Head of caudate nucleus (tissue), 42 donors: Measurements from ENCODE around the gene BTBD19.
A peak's percentile ranks its signal among the peaks of the same experiment; 100 is the strongest.
"Not testable (repeated sequence)": the region's sequence is repeated elsewhere in the genome, so short reads cannot be mapped to it uniquely, and the experiment has no call there.

ENCODE experiments used
- DNase-seq, 42 donors: peaks; one replicate each; pipeline versions ENCODE4 v3.0.0 to v3.0.0-alpha.2; 2020 to 2021; ENCODE audit warnings: mixed read lengths in 7 of 42
- intact Hi-C: fragments of 100-400 bp; cut with DNase I; formaldehyde crosslinking; loops from one replicate; pipeline ENCODE4 v1.15.0; 2022

The BTBD19 gene

DNA sequence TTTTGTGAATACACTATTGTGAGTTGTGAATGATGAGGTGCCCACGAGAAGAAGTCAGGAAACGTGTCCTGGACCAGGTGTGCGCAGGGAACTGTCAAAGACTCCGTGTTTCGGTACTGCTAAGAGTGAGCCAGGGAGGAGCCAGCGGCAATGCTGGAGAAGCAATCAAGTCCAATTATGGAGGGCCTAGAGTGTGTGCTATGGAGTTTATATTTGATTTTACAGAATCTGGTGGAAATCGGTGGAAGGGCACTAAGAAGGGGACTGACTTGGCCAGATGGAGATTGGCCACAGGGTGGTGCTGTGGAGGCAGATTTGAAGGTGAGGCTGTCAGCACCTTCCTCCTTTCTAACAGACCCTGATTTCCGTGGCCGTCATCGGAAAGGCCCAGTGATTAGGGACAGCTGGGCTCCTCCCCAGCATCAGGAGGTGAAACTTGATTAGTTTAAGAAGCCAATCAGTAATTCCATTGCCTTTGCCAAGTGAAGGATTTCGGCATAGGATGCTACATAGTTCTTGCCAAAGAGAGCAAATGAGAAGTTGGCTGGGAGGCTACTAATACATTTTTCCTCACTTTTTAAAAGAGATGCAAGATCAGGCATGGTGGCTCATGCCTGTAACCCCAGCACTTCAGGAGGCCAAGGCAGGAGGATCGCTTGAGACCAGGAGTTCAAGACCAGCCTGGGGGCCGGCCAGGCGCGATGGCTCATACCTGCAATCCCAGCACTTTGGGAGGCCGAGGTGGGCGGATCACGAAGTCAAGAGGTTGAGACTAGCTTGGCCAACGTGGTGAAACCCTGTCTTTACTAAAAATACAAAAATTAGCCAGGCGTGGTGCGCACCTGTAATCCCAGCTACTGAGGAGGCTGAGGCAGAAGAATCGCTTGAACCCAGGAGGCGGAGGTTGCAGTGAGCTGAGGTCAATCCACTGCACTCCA is 27.7 kb downstream of the BTBD19 start:
- DNase-seq: peak; percentile 68 to 94 (median 88)
- intact Hi-C loops: loop anchor here (10.0 kb wide), 2 partner anchors 169 to 469 kb away; no protein-coding TSS in a partner anchor

GRCh38 chr1:44838294-44838693 is 30.0 kb downstream of the BTBD19 start:
- intact Hi-C loops: loop anchor here (10.0 kb wide), 2 partner anchors 167 to 467 kb away; no protein-coding TSS in a partner anchor
- not testable (repeated sequence) for DNase-seq

GRCh38 chr1:44839576-44839975 is 31.3 kb downstream of the BTBD19 start:
- DNase-seq: no peak
- intact Hi-C loops: loop anchor here (10.0 kb wide), 2 partner anchors 165 to 465 kb away; no protein-coding TSS in a partner anchor

DNA sequence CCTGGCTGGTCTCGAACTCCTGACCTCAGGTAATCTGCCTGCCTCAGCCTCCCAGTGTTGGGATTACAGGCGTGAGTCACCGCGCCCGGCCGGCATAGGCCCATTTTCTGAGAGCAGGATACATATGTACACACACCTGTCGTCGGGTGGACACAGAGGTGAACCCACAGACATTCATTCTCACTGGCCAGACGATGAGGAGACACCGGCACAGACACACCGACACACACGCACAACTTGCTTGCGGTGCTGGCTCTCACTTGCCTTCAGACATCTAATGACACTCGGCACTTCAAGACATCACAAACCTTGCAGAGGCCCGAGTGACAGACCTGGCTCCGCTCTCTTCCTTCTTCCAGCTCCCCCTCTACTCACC is 34.2 kb downstream of the BTBD19 start:
- DNase-seq: peak in 19 of 42 donors; percentile 12 to 51 (median 26)

GRCh38 chr1:44842862-44843655 is 34.7 kb downstream of the BTBD19 start, which contains the start of gene PTCH2:
Gene PTCH2, minus strand, starts transcription at chr1:44843253. Its CDS starts 321 bp downstream, at chr1:44842932.
- peak; percentile 21 to 82 (median 64) for DNase-seq
- intact Hi-C loops: no loop called here

More for the DNA sequence above, 34.2 kb downstream of the BTBD19 start:
- intact Hi-C loops: no loop called here

- no peak for DNase-seq
- intact Hi-C loops: no loop called here
These were observed 38.7 kb downstream of the BTBD19 start for GRCh38 chr1:44846985-44847384.

GRCh38 chr1:44847845-44848244 is 39.5 kb downstream of the BTBD19 start:
- intact Hi-C loops: no loop called here

GRCh38 chr1:44848456-44849181 is 40.3 kb downstream of the BTBD19 start:
- intact Hi-C loops: no loop called here

More at GRCh38 chr1:44847845-44848244, 39.5 kb downstream of the BTBD19 start:
- no peak for DNase-seq

GRCh38 chr1:44849575-44850132 is 41.3 kb downstream of the BTBD19 start:
- DNase-seq: no peak
- intact Hi-C loops: no loop called here

More at GRCh38 chr1:44848456-44849181, 40.3 kb downstream of the BTBD19 start:
- peak in 39 of 42 donors; percentile 29 to 80 (median 54) for DNase-seq

DNA sequence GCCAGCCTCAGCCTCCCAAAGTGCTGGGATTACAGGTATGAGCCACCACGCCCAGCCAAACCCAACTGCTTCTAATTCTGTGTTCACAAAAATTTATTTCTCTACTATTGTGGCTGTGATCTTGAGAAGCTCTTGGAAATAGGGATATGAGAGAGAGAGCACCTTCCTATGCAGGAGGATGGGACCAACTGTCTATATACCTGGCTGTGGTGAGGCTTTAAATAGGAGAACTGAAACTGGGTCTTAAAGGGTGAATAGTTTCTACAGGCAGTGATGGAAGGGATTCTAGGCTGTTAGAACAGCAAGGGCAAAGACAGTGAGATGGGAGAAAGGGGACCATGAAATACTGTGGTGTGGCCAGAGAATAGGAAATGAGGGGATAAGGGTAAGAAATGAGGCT is 43.0 kb downstream of the BTBD19 start:
- DNase-seq: no peak
- intact Hi-C loops: no loop called here

DNA sequence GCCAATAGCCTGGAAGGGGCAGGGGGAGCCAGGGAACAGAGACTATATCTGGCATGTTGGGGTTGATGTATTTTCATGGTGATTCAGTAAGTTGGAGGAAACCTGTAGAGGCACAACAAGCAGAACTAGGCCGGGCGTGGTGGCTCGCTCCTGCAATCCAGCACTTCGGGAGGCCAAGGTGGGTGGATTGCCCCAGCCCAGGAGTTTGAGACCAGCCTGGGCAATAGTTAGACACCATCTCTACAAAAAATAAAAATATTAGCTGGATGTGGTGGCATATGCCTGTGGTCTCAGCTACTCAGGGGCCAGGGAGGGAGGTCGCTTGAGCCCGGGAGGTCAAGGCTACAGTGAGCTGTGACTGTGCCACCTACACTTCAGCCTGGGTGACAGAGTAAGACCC is 44.9 kb downstream of the BTBD19 start:
- DNase-seq: no peak
- intact Hi-C loops: no loop called here

GRCh38 chr1:44854970-44855369 is 46.6 kb downstream of the BTBD19 start:
- intact Hi-C loops: no loop called here
- peak in 4 of 42 donors; percentile 11 to 30 (median 24) for DNase-seq

- no peak for DNase-seq
- intact Hi-C loops: no loop called here
These were observed 47.4 kb downstream of the BTBD19 start for GRCh38 chr1:44855742-44856141.

GRCh38 chr1:44857446-44857845 is 49.1 kb downstream of the BTBD19 start:
- no peak for DNase-seq
- intact Hi-C loops: no loop called here

- no peak for DNase-seq
- intact Hi-C loops: no loop called here
These were observed 52.0 kb downstream of the BTBD19 start for GRCh38 chr1:44860331-44860730.

DNA sequence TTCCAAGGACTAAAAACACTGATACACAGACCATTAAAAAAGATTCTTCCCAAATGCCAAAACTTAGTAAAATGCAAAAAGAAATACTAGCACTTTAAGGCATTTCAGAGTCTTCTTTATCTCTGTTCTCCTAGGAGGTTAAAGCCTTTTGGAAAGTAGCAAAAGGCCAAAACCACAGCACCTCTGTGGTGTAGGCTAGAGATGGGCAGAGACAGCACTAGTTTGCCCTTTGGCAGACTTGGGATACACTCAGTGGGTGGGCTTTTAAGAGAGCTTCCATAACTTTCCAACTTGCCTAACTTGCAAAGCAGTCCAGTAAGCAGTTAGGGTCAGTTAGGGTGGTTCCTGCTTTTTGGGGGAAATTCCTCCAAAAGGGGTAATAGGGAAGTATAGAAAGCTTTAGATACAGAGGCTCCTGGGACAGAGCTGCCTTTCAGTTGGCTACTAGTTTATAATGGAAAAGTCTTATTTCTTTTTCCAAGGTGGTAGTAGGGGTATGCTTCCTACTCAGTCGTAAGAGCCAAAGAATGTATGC is 52.6 kb downstream of the BTBD19 start:
- no peak for DNase-seq
- intact Hi-C loops: no loop called here

GRCh38 chr1:44862829-44863401 is 54.6 kb downstream of the BTBD19 start:
- intact Hi-C loops: no loop called here
- no peak for DNase-seq
